Measurements from ENCODE around the gene TRPM7. TPM values are rescaled to one million over a fixed set of nuclear protein-coding genes. Genes with fewer than 3 reads are reported as not detected.
A peak's percentile ranks its signal among the peaks of the same experiment; 100 is the strongest.

The TRPM7 gene
- total RNA-seq, 4 donors from 2014 or later, result 57.3 to 97.5 (median 68.0) TPM

DNA sequence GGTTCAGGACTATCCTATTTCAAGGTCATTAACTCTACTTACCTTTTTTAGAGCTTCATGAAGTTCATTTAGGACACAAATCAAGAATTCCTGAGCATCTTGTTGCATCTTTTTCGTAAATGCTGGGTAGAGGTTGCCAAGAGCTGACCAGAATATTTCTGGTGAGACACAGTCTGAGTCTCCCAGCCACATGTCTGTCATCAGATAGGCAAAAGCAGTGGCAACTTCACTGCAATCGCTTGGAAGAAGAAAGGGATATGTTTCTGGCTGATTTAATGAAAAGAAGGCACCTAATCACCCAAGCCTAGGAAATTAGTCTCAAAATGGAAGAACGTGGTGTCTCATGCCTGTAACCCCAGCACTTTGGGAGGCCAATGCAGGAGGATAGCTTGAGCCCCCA is 143.0 kb downstream of the TRPM7 start:
- TF ChIP-seq, protein P1, sequence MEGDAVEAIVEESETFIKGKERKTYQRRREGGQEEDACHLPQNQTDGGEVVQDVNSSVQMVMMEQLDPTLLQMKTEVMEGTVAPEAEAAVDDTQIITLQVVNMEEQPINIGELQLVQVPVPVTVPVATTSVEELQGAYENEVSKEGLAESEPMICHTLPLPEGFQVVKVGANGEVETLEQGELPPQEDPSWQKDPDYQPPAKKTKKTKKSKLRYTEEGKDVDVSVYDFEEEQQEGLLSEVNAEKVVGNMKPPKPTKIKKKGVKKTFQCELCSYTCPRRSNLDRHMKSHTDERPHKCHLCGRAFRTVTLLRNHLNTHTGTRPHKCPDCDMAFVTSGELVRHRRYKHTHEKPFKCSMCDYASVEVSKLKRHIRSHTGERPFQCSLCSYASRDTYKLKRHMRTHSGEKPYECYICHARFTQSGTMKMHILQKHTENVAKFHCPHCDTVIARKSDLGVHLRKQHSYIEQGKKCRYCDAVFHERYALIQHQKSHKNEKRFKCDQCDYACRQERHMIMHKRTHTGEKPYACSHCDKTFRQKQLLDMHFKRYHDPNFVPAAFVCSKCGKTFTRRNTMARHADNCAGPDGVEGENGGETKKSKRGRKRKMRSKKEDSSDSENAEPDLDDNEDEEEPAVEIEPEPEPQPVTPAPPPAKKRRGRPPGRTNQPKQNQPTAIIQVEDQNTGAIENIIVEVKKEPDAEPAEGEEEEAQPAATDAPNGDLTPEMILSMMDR (IDR thresholded peaks at IDR 0.05), result no peak
- TF ChIP-seq EP300 (IDR thresholded peaks at IDR 0.05) (no peak), POLR2A (IDR thresholded peaks at IDR 0.05) (no peak)
- Histone ChIP-seq H3K4me1 (peaks cover 0 to 2% (median 0%) of the 10 kb centered on the region in 4 donors), H3K9me3 (no peaks in the 10 kb centered on the region), H3K4me3 (no peak overlapping the region), H3K27me3 (no peaks in the 10 kb centered on the region), H3K36me3 (no peaks in the 10 kb centered on the region), H3K27ac (no peak overlapping the region)
- DNase-seq (ENCODE audit: low spot score in 2 of 2), result no peak
- WGBS, 2 donors, result 82 to 88% methylated on average over 3 of the region's 3 CpGs

DNA sequence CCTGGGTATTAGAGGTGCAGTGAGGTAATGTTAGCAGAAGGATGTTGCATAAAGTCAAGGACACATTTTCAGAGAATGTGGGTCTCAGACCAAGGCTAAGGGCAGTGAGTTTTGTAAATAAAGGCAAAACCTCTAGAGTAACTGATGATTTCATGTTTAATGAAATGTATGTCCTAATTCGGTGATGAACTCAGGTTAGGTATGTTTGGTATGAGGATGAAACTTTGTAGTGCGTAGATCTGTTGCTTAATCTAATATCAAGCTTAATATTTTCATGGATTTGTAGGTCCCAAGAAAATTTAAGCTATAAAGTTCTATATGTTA is 143.7 kb downstream of the TRPM7 start:
- Histone ChIP-seq H3K27me3 (no peaks in the 10 kb centered on the region), H3K4me3 (no peak overlapping the region), H3K36me3 (no peaks in the 10 kb centered on the region), H3K27ac (peak overlapping the region in 1 of 4 donors; percentile 16), H3K9me3 (no peaks in the 10 kb centered on the region), H3K4me1 (peaks cover 0 to 2% (median 0%) of the 10 kb centered on the region in 4 donors)
- no peak for TF ChIP-seq EP300 (IDR thresholded peaks at IDR 0.05)
- no peak for TF ChIP-seq POLR2A (IDR thresholded peaks at IDR 0.05)
- TF ChIP-seq, protein P1 (IDR thresholded peaks at IDR 0.05), result no peak
- 62 to 70% methylated on average over 2 of the region's 2 CpGs for WGBS, 2 donors
- DNase-seq (ENCODE audit: low spot score in 2 of 2), result no peak

DNA sequence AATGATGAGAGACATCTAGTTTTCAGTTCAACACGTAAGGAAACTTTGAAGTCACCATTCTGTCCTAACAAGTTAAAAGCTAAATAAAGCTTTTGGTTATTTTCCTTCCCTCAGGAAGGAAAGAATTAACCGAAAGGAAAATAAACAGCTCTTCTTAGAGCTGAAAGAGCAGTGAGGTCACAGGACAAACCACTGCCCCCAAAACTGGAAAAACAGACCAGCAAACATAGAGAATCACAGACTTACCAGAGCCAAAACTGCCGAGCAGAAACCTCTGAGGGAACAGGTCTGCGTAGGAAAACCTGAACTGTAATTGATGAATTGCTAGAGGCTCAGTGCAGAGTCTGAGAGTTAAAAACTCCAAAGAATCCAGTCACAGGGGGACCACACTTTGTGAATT is 154.8 kb downstream of the TRPM7 start:
- no peaks in the 10 kb centered on the region for H3K36me3 ChIP-seq
- 41 to 44% methylated on average over 4 of the region's 4 CpGs for WGBS, 2 donors
- H3K9me3 ChIP-seq, result peaks cover 0 to 3% (median 0%) of the 10 kb centered on the region in 4 donors
- no peak overlapping the region for H3K4me3 ChIP-seq
- no peak for DNase-seq (ENCODE audit: low spot score in 2 of 2)
- no peaks in the 10 kb centered on the region for H3K4me1 ChIP-seq
- TF ChIP-seq EP300 (IDR thresholded peaks at IDR 0.05), result no peak
- TF ChIP-seq, protein P1 (IDR thresholded peaks at IDR 0.05), result no peak
- H3K27ac ChIP-seq, result peak overlapping the region; percentile 8 to 77 (median 56)
- H3K27me3 ChIP-seq, result no peaks in the 10 kb centered on the region

DNA sequence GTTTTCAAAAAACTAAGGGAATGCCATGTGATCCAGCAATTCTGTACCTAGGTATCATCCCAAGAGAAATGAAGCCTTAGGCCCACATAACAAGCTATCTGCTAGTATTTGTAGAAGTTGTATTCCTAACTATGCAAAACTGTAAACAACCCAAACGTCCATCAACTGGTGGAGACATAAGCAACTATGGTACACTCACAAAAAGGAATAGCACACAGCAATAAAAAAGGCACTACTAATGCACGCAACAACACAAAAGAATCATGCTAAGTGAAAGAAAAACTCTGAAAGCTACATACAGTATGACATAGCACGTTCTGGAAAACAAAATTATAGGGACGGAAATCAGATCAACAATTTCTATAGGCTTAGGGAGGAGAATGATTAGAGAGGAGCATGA is 155.4 kb downstream of the TRPM7 start:
- no peak overlapping the region for H3K4me3 ChIP-seq
- 87 to 90% methylated on average over 4 of the region's 4 CpGs for WGBS, 2 donors
- H3K36me3 ChIP-seq, result no peaks in the 10 kb centered on the region
- TF ChIP-seq, protein P1 (IDR thresholded peaks at IDR 0.05), result no peak
- TF ChIP-seq POLR2A (IDR thresholded peaks at IDR 0.05) (no peak), EP300 (IDR thresholded peaks at IDR 0.05) (no peak)
- H3K9me3 ChIP-seq, result peaks cover 0 to 3% (median 0%) of the 10 kb centered on the region in 4 donors
- H3K4me1 ChIP-seq, result no peaks in the 10 kb centered on the region
- DNase-seq (ENCODE audit: low spot score in 2 of 2), result no peak
- no peaks in the 10 kb centered on the region for H3K27me3 ChIP-seq
- peak overlapping the region in 3 of 4 donors; percentile 6 to 77 (median 60) for H3K27ac ChIP-seq

DNA sequence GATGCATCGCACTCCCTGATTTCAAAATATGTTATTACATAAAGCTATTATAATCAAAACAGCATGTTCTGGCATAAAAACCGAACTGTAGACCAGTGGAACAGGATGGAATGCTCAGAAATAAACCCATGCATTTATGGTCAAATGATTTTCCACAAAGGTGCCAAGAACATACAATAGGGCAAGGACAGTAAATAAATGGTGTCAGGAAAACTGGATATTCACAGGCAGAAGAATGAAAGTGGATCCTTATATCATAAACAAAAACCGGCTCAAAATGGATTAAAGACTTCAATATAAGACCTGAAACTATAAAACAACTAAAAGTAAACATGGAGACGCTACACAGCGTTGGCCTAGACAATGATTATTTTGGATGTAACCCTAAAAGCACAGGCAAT is 162.7 kb downstream of the TRPM7 start:
- Histone ChIP-seq H3K4me3 (no peak overlapping the region), H3K9me3 (no peaks in the 10 kb centered on the region), H3K36me3 (peaks cover 0 to 4% (median 0%) of the 10 kb centered on the region in 3 donors), H3K4me1 (no peaks in the 10 kb centered on the region), H3K27ac (no peak overlapping the region), H3K27me3 (no peaks in the 10 kb centered on the region)
- WGBS, 2 donors, result 41 to 48% methylated on average over 5 of the region's 5 CpGs
- TF ChIP-seq EP300 (IDR thresholded peaks at IDR 0.05), result no peak
- TF ChIP-seq, protein P1 (IDR thresholded peaks at IDR 0.05), result no peak
- TF ChIP-seq POLR2A (IDR thresholded peaks at IDR 0.05), result no peak
- no peak for DNase-seq (ENCODE audit: low spot score in 2 of 2)

All from tibial nerve (tissue), 4 donors.